ENCODE measurements around the gene C12orf57. TPM values are rescaled to one million over a fixed set of nuclear protein-coding genes. Genes with fewer than 3 reads are reported as not detected.

C12orf57 gene
- total RNA-seq, 1 experiment from 2014 or later = not detected

GRCh38 chr12:6937481-6938352 lies 6.1 kb upstream of the C12orf57 start:
- DNase-seq (ENCODE audit: low spot score) = no peak

GRCh38 chr12:6938353-6939190 lies 5.2 kb upstream of the C12orf57 start:
- no peak for DNase-seq (ENCODE audit: low spot score)

GRCh38 chr12:6939191-6939540 lies 4.7 kb upstream of the C12orf57 start:
- DNase-seq (ENCODE audit: low spot score) = no peak

GRCh38 chr12:6941267-6941666 lies 2.6 kb upstream of the C12orf57 start:
- no peak for DNase-seq (ENCODE audit: low spot score)

GRCh38 chr12:6941782-6942181 lies 2.0 kb upstream of the C12orf57 start:
- no peak for DNase-seq (ENCODE audit: low spot score)

GRCh38 chr12:6942331-6942665 lies 1.5 kb upstream of the C12orf57 start:
- DNase-seq (ENCODE audit: low spot score) = no peak

GRCh38 chr12:6943389-6943721 lies 467 bp upstream of the C12orf57 start:
- no peak for DNase-seq (ENCODE audit: low spot score)

GRCh38 chr12:6944381-6945186 lies 762 bp downstream of the C12orf57 start:
- DNase-seq (ENCODE audit: low spot score) = peak; percentile 38

- DNase-seq (ENCODE audit: low spot score) = no peak
These were observed 1.8 kb downstream of the C12orf57 start for GRCh38 chr12:6945613-6946012.

GRCh38 chr12:6946033-6946919 lies 2.5 kb downstream of the C12orf57 start:
- DNase-seq (ENCODE audit: low spot score) = no peak

- no peak for DNase-seq (ENCODE audit: low spot score)
These were observed 3.1 kb downstream of the C12orf57 start for GRCh38 chr12:6946920-6947374.

GRCh38 chr12:6947615-6948014 lies 3.8 kb downstream of the C12orf57 start:
- DNase-seq (ENCODE audit: low spot score) = no peak

- no peak for DNase-seq (ENCODE audit: low spot score)
These were observed 5.2 kb downstream of the C12orf57 start for GRCh38 chr12:6948873-6949594.

GRCh38 chr12:6950401-6950801 lies 6.6 kb downstream of the C12orf57 start:
- no peak for DNase-seq (ENCODE audit: low spot score)

GRCh38 chr12:6950811-6951540 lies 7.2 kb downstream of the C12orf57 start, which contains the start of gene PTPN6:
TSS of gene PTPN6 (plus strand) at chr12:6951356. CDS start at chr12:6951513, 157 bp downstream.
- no peak for DNase-seq (ENCODE audit: low spot score)

- no peak for DNase-seq (ENCODE audit: low spot score)
These were observed 7.8 kb downstream of the C12orf57 start for GRCh38 chr12:6951551-6952120.

- DNase-seq (ENCODE audit: low spot score) = no peak
These were observed 8.5 kb downstream of the C12orf57 start for GRCh38 chr12:6952121-6952862.

- DNase-seq (ENCODE audit: low spot score) = no peak
These were observed 9.1 kb downstream of the C12orf57 start for GRCh38 chr12:6952863-6953441.
